ENCODE results near the gene DNAJA4. TPM values are rescaled to one million over a fixed set of nuclear protein-coding genes. Genes with fewer than 3 reads are reported as not detected.

The DNAJA4 gene
- total and polyA plus RNA-seq, 2 experiments from 2014 or later, result 5.0 to 12.5 TPM

DNA sequence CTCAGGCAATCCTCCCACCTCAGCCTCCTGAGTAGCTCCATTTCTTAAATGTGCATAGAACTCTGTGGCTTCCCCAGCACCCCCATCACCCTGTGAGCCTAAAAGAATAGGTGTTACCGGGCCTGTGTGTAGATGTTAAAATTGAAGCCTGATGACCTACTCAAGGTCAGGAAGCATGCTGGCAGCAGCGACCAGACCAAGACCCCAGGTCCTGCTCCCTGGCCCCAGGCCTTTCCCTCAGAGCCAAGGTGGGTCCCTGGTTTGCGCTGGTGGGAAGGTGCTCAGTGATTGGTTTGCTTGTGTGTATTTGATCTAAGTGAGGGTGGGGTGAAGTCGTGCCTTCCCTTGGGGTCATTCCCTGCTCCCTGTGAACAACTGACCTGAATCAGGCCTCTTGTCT lies 57.4 kb downstream of the DNAJA4 start:
- no peak overlapping the region for H3K4me3 Mint-ChIP-seq
- peak; percentile 11 for ATAC-seq

More for the DNA sequence above, 57.4 kb downstream of the DNAJA4 start:
- Histone ChIP-seq H3K4me1 (ENCODE audit: insufficient read depth) (peaks cover 27% of the 10 kb centered on the region), H3K27ac (ENCODE audit: low read depth) (no peak overlapping the region), H3F3A (replicated peaks; ENCODE audit: low read depth) (peaks cover 9% of the 10 kb centered on the region; the same call in 1 of the 2 replicates), H3K79me2 (replicated peaks; ENCODE audit: insufficient read depth) (no peaks in the 10 kb centered on the region), H3K4me3 (no peak overlapping the region), H3K36me3 (ENCODE audit: insufficient read depth) (no peaks in the 10 kb centered on the region), H3K9me2 (ENCODE audit: insufficient read depth) (no peaks in the 10 kb centered on the region), H2AFZ (peak overlapping the region; percentile 86), H4K20me1 (replicated peaks; ENCODE audit: insufficient read depth) (no peaks in the 10 kb centered on the region), H3K4me2 (peak overlapping the region; percentile 44; the same call in 1 of the 2 replicates), H3K27me3 (ENCODE audit: insufficient read depth) (no peaks in the 10 kb centered on the region)
- Mint-ChIP-seq H3K27ac (peak overlapping the region; percentile 83), H3K27me3 (ENCODE audit: insufficient read depth, low read depth, poor library complexity) (peaks cover 7% of the 10 kb centered on the region), H3K36me3 (ENCODE audit: low read depth) (no peaks in the 10 kb centered on the region), H3K9me3 (no peaks in the 10 kb centered on the region; the same call in 2 of the 3 replicates), H3K4me1 (peaks cover 55% of the 10 kb centered on the region)
- DNase-seq (ENCODE audit: low spot score), result no peak
- TF ChIP-seq EZH2 (IDR thresholded peaks at IDR 0.05; ENCODE audit: low read depth, unreplicated experiment), result no peak
- TF ChIP-seq, protein P1, sequence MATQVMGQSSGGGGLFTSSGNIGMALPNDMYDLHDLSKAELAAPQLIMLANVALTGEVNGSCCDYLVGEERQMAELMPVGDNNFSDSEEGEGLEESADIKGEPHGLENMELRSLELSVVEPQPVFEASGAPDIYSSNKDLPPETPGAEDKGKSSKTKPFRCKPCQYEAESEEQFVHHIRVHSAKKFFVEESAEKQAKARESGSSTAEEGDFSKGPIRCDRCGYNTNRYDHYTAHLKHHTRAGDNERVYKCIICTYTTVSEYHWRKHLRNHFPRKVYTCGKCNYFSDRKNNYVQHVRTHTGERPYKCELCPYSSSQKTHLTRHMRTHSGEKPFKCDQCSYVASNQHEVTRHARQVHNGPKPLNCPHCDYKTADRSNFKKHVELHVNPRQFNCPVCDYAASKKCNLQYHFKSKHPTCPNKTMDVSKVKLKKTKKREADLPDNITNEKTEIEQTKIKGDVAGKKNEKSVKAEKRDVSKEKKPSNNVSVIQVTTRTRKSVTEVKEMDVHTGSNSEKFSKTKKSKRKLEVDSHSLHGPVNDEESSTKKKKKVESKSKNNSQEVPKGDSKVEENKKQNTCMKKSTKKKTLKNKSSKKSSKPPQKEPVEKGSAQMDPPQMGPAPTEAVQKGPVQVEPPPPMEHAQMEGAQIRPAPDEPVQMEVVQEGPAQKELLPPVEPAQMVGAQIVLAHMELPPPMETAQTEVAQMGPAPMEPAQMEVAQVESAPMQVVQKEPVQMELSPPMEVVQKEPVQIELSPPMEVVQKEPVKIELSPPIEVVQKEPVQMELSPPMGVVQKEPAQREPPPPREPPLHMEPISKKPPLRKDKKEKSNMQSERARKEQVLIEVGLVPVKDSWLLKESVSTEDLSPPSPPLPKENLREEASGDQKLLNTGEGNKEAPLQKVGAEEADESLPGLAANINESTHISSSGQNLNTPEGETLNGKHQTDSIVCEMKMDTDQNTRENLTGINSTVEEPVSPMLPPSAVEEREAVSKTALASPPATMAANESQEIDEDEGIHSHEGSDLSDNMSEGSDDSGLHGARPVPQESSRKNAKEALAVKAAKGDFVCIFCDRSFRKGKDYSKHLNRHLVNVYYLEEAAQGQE (IDR thresholded peaks at IDR 0.05; ENCODE audit: unreplicated experiment), result no peak
- TF ChIP-seq, protein P2, sequence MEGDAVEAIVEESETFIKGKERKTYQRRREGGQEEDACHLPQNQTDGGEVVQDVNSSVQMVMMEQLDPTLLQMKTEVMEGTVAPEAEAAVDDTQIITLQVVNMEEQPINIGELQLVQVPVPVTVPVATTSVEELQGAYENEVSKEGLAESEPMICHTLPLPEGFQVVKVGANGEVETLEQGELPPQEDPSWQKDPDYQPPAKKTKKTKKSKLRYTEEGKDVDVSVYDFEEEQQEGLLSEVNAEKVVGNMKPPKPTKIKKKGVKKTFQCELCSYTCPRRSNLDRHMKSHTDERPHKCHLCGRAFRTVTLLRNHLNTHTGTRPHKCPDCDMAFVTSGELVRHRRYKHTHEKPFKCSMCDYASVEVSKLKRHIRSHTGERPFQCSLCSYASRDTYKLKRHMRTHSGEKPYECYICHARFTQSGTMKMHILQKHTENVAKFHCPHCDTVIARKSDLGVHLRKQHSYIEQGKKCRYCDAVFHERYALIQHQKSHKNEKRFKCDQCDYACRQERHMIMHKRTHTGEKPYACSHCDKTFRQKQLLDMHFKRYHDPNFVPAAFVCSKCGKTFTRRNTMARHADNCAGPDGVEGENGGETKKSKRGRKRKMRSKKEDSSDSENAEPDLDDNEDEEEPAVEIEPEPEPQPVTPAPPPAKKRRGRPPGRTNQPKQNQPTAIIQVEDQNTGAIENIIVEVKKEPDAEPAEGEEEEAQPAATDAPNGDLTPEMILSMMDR (conservative IDR thresholded peaks at IDR 0.05; ENCODE audit: low read depth in 2 of 2), result no peak
- TF ChIP-seq POLR2AphosphoS5 (IDR thresholded peaks at IDR 0.05; ENCODE audit: low read depth), result no peak
- TF ChIP-seq NANOG (IDR thresholded peaks at IDR 0.05; ENCODE audit: borderline replicate concordance), result no peak
- no peak for TF ChIP-seq EZH2phosphoT487 (IDR thresholded peaks at IDR 0.05; ENCODE audit: unreplicated experiment)
- TF ChIP-seq ZNF114 (CRISPR knock-in tag; IDR thresholded peaks at IDR 0.05), result no peak
- TF ChIP-seq ZNF331 (CRISPR knock-in tag; IDR thresholded peaks at IDR 0.05; ENCODE audit: low read depth), result no peak
- TF ChIP-seq, protein P3, sequence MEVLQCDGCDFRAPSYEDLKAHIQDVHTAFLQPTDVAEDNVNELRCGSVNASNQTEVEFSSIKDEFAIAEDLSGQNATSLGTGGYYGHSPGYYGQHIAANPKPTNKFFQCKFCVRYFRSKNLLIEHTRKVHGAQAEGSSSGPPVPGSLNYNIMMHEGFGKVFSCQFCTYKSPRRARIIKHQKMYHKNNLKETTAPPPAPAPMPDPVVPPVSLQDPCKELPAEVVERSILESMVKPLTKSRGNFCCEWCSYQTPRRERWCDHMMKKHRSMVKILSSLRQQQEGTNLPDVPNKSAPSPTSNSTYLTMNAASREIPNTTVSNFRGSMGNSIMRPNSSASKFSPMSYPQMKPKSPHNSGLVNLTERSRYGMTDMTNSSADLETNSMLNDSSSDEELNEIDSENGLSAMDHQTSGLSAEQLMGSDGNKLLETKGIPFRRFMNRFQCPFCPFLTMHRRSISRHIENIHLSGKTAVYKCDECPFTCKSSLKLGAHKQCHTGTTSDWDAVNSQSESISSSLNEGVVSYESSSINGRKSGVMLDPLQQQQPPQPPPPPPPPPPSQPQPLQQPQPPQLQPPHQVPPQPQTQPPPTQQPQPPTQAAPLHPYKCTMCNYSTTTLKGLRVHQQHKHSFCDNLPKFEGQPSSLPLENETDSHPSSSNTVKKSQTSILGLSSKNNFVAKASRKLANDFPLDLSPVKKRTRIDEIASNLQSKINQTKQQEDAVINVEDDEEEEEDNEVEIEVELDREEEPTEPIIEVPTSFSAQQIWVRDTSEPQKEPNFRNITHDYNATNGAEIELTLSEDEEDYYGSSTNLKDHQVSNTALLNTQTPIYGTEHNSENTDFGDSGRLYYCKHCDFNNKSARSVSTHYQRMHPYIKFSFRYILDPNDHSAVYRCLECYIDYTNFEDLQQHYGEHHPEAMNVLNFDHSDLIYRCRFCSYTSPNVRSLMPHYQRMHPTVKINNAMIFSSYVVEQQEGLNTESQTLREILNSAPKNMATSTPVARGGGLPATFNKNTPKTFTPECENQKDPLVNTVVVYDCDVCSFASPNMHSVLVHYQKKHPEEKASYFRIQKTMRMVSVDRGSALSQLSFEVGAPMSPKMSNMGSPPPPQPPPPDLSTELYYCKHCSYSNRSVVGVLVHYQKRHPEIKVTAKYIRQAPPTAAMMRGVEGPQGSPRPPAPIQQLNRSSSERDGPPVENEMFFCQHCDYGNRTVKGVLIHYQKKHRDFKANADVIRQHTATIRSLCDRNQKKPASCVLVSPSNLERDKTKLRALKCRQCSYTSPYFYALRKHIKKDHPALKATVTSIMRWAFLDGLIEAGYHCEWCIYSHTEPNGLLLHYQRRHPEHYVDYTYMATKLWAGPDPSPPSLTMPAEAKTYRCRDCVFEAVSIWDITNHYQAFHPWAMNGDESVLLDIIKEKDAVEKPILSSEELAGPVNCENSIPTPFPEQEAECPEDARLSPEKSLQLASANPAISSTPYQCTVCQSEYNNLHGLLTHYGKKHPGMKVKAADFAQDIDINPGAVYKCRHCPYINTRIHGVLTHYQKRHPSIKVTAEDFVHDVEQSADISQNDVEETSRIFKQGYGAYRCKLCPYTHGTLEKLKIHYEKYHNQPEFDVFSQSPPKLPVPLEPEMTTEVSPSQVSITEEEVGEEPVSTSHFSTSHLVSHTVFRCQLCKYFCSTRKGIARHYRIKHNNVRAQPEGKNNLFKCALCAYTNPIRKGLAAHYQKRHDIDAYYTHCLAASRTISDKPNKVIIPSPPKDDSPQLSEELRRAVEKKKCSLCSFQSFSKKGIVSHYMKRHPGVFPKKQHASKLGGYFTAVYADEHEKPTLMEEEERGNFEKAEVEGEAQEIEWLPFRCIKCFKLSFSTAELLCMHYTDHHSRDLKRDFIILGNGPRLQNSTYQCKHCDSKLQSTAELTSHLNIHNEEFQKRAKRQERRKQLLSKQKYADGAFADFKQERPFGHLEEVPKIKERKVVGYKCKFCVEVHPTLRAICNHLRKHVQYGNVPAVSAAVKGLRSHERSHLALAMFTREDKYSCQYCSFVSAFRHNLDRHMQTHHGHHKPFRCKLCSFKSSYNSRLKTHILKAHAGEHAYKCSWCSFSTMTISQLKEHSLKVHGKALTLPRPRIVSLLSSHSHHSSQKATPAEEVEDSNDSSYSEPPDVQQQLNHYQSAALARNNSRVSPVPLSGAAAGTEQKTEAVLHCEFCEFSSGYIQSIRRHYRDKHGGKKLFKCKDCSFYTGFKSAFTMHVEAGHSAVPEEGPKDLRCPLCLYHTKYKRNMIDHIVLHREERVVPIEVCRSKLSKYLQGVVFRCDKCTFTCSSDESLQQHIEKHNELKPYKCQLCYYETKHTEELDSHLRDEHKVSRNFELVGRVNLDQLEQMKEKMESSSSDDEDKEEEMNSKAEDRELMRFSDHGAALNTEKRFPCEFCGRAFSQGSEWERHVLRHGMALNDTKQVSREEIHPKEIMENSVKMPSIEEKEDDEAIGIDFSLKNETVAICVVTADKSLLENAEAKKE (CRISPR knock-in tag; IDR thresholded peaks at IDR 0.05), result no peak
- no peak for TF ChIP-seq CREB1 (CRISPR knock-in tag; IDR thresholded peaks at IDR 0.05; ENCODE audit: low read depth)
- no peak for TF ChIP-seq JUNB (IDR thresholded peaks at IDR 0.05; ENCODE audit: unreplicated experiment)
- TF ChIP-seq, protein P4, sequence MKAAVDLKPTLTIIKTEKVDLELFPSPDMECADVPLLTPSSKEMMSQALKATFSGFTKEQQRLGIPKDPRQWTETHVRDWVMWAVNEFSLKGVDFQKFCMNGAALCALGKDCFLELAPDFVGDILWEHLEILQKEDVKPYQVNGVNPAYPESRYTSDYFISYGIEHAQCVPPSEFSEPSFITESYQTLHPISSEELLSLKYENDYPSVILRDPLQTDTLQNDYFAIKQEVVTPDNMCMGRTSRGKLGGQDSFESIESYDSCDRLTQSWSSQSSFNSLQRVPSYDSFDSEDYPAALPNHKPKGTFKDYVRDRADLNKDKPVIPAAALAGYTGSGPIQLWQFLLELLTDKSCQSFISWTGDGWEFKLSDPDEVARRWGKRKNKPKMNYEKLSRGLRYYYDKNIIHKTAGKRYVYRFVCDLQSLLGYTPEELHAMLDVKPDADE (IDR thresholded peaks at IDR 0.05), result no peak
- no peak for TF ChIP-seq STAT1 (IDR thresholded peaks at IDR 0.05; ENCODE audit: unreplicated experiment)
